Hematopoietic multipotent progenitor cell treated with erythropoietin and hydrocortisone succinate and interleukin-3 and kit ligand, for 8 days (in vitro differentiated cells): ENCODE results near the gene SH3RF3.

Experiments
- DNase-seq: peaks from one replicate; pipeline ENCODE4 v3.0.0-alpha.2; 2015

The SH3RF3 gene

GRCh38 chr2:109141006-109141600 is 12.1 kb downstream of the SH3RF3 start:
- no peak for DNase-seq

GRCh38 chr2:109141727-109142283 is 12.8 kb downstream of the SH3RF3 start:
- DNase-seq, result no peak

GRCh38 chr2:109142416-109143210 is 13.6 kb downstream of the SH3RF3 start:
- DNase-seq, result no peak

- DNase-seq, result no peak
Observed at GRCh38 chr2:109143214-109144187, 14.5 kb downstream of the SH3RF3 start.

GRCh38 chr2:109144271-109144670 is 15.3 kb downstream of the SH3RF3 start:
- no peak for DNase-seq

- DNase-seq, result no peak
Observed at GRCh38 chr2:109144721-109145120, 15.7 kb downstream of the SH3RF3 start.

- no peak for DNase-seq
Observed at GRCh38 chr2:109145286-109145685, 16.3 kb downstream of the SH3RF3 start.

- DNase-seq, result no peak
Observed at GRCh38 chr2:109147405-109147804, 18.4 kb downstream of the SH3RF3 start.

GRCh38 chr2:109148117-109148746 is 19.2 kb downstream of the SH3RF3 start:
- no peak for DNase-seq

- no peak for DNase-seq
Observed at GRCh38 chr2:109148991-109149645, 20.1 kb downstream of the SH3RF3 start.

- DNase-seq, result no peak
Observed at GRCh38 chr2:109150559-109150958, 21.6 kb downstream of the SH3RF3 start.

- DNase-seq, result no peak
Observed at GRCh38 chr2:109151519-109151918, 22.5 kb downstream of the SH3RF3 start.

GRCh38 chr2:109153005-109153784 is 24.2 kb downstream of the SH3RF3 start:
- DNase-seq, result no peak

GRCh38 chr2:109153807-109154206 is 24.8 kb downstream of the SH3RF3 start:
- DNase-seq, result no peak

- DNase-seq, result no peak
Observed at GRCh38 chr2:109154226-109154625, 25.2 kb downstream of the SH3RF3 start.

- no peak for DNase-seq
Observed at GRCh38 chr2:109155553-109156451, 26.8 kb downstream of the SH3RF3 start.

GRCh38 chr2:109157563-109158105 is 28.6 kb downstream of the SH3RF3 start:
- no peak for DNase-seq

- DNase-seq, result no peak
Observed at GRCh38 chr2:109158237-109158636, 29.2 kb downstream of the SH3RF3 start.

GRCh38 chr2:109159096-109159495 is 30.1 kb downstream of the SH3RF3 start:
- DNase-seq, result no peak
